GM18520 (cell line): ENCODE measurements around the gene WFDC5.

ENCODE experiments used
- ATAC-seq: cut with Tn5 transposase; IDR thresholded peaks from one replicate; pipeline ENCODE4 v1.9.1; 2021; ENCODE audit not compliant: unreplicated experiment

WFDC5 gene

GRCh38 chr20:45115829-45116228, 855 bp upstream of the WFDC5 start:
- ATAC-seq, result no peak

DNA sequence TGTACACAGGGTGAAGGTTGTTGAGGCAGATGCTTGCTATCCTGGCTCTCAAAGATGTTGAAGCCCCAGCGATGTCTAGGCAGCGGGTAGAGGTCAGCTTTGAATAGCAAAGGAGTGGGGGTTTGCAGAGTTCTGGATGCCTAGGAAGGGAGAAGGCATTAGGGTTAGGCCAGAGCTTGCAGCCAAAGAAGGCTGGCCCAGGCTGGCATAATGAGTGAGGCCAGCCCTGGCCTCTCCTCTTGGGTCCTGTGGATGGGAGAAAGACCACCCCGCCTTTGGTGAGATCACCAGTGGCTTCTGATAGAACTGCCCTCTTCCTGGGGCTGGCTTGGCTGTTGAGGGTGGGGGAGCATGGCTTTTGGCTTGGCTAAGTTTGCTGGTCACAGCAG, 406 bp upstream of the WFDC5 start:
- no peak for ATAC-seq

DNA sequence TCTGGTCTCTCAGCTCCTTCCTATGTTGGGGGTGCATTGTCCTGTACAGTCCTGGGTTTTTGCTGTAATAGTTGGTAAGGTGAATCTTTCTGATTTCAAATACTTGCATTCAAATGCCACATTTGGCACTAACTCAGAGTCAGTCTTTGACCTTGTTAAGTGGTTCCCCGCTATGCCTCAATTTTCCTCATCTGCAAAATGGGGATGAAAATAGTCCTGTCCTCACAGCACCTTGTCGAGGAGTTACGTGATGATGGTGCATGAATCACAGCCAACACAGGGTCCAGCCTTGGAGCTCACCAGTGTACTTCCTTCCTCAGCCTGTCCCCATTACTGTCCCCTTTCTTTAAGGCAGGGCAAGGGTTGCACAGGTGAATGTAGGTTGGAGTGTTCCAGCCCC, 1.1 kb downstream of the WFDC5 start:
- no peak for ATAC-seq

- no peak for ATAC-seq
Observed at GRCh38 chr20:45112754-45113153, 2.2 kb downstream of the WFDC5 start.

DNA sequence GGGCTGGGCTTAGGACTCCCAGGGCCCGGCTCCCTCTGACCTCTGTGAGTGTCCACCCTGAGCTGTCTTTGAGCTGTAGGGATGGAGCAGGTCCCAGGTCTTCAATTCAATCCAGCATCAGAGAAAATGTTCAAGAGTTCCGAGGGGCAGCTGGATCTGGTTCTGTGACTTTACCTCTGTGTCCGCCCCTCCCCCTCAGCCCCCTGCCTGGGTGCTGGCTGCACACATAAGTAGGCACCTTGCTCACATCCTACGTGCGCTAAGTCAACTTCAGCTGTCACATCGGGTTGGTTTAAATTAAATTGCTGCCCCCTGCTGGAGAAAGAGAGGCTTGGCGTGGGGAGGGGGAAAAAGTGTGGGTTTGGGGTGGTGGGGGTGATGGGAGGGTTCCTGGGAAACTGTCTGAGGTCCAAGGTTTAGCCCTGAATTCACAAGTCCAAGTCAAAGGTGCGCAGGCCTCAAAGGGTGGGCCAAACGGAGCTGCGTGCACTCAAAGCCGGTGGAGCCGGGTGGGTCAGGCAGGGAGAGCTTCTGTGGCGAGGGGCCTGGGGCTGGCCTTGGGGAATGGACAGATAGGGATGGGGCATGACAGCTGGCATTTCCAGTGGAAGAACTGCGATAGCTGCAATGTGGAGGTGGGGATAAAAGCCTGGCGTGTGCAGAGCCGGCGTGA, 3.0 kb downstream of the WFDC5 start:
- ATAC-seq, result no peak

DNA sequence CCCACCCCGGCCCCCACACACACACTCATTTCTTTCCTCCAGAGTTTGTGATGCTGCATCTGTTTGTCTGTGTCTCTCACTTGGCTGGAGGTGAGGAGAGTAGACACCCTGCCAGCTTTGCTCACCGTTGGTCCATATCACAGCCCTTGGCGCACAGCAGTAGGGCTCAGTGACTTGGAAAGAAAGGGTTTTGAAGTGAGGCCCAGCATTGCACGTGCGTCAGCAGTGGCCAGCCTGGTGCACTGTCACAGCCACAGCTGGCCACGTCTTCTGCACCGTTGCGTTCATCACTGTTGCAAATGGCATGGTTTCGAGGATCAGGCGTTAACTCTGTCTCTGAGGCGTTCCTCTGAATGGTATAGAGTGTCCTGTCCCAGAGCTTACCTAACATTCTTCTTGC, 3.7 kb downstream of the WFDC5 start:
- ATAC-seq, result no peak

GRCh38 chr20:45110301-45110700, 4.7 kb downstream of the WFDC5 start:
- no peak for ATAC-seq

DNA sequence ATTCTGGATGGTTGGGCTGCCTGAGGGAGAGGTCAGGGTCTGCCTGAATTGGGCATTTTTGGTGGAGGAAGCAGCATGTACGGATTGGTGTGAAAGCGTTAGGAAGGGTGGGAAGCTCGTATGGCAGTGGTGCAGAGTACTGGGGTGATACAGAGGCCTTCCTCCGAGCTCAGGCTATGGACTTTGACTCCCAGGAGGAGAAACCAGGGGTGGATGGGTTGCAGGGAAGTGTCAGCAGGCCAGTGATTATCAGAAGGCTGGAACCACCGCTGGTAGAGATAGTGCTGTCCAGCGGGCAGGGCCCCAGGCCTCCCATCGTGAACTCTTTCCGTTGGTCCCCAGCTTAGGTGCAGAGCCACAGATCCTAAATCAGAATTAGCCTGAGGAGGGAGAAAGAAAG, 5.3 kb downstream of the WFDC5 start:
- no peak for ATAC-seq

DNA sequence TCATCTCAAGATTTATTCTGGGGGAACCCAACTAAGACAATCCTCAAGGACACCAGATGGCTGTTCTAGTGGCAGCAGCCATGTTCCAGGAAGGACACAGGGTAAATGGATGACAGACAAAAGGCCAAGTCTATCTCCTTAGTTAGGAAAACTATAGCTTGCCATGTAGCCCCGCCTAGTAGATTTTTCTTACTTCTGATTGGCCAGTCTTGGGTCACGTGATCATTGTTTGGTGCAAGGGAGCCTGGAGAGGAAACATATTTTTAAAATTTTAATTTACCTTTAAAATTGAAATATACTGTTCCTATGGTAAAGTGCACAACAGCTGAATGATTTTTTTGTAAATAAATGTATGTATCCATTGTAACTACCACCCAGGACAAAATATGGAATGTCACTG, 9.7 kb downstream of the WFDC5 start:
- ATAC-seq, result no peak

- no peak for ATAC-seq
Observed at GRCh38 chr20:45104786-45105185, 10.2 kb downstream of the WFDC5 start.

DNA sequence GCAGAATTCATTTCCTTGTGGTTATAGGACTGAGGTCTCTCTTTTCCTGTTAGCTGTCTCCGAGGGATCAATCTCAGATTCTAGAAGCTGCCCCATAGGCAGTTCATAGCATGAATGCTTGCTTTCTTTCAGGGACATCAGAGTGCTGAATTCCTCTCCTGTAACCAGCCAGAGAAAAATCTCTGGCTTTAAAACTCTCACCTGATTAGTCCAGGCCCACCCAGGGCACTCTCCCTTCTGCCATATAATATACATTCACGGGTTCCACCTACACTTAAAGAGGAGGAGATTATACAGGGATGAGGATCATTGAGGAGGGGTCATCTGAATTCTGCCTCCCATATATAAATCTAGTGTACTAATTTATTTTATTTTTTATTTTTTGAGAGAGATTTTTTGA, 11.9 kb downstream of the WFDC5 start:
- ATAC-seq, result no peak

- no peak for ATAC-seq
Observed at GRCh38 chr20:45101333-45101850, 13.6 kb downstream of the WFDC5 start.

DNA sequence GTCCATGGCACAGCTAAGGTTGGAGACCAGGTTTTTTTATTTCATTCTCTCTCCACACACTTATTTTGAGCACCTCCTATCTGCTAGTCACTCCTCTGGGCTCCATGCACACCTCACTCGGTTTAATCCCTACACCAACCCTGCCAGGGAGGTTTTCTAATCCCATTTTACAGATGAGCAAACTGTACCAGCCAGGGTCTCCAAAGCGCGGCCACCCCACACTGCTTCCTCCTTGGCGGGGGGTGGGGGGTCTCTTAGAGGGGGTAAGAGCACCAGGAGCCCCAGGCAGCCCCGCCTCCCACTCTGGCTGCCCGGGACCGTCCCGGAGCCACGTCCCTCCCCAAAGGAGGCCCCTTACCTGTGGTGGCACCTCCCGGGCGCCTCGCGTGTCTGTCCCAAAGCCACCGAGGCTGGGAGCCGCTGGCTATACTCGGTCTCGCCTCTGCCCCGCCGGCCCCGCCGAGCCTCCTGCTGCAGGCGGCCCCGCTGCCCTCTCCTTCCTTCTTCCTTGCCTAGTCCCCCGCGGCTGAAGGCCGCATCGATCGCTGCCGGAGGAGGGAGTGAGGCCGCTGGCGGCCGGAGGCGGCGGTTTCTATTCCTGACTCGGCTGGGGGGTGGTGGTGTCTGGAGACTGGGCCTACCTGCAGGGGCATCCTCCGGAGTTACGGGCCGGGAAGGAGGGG, 14.3 kb downstream of the WFDC5 start, which contains the start of gene KCNS1:
KCNS1 (minus strand) TSS at position 565 of the 683 bp plus-strand sequence. CDS start 1,891 bp downstream, outside the sequence.
- no peak for ATAC-seq

DNA sequence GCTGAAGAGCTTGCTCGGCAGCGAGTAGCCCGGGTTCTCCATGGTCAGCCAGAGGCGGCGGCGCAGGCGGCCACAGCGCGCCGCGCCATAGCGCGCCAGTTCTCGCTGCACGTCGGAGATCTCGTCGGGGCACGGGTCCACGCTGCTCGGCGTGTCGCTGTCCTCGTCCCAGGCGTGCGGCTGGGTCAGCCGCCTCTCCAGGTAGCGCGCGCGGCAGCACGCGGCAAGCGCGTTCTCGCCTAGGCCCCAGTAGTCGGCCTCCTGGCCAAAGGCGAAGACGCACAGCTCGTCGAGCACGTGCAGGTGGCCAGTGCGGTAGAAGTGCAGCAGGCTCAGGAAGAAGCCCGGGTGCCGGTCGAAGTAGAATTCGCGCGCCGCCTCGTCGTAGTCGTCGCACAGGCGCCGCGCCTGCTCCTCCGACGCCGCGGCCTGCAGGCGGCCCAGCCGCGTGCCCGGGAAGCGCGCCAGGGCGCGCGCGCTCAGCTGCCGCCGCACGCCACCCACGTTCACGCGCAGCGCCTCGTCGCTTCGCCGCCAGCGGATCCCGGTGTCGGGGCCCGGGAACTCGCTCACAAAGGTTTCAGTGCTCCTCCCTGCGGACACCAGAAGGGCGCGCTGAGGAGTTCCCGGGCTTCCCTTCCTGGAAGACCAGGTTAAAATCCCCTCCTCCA, 16.7 kb downstream of the WFDC5 start:
- no peak for ATAC-seq

DNA sequence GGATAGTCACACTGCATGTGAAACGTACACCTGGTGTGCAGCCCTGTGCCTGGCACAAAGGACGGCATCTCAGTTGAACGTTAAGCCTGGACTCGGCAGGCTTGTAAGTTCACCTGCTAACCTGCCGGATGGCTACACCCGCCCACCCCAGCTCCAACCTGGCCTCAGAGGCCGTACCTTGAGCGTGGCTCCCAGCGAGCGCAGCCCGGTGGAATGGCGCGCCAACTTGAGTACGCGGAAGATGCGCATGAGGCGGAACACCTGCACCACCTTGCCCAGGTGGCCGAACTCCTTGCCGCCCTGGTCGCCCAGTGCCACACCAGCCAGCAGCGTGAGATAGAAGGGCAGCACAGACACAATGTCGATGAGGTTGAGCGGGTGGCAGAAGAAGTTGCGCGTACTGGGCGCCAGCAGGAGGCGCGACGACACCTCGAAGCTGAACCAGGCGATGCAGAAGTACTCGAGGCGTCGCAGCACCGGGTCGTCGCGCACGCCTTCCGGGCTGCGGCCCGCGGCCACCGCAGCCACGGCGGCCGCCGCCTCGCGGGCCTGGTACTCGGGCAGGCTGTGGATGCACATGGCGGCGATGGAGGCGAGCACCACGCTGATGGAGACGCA, 17.4 kb downstream of the WFDC5 start:
- ATAC-seq, result no peak

- ATAC-seq, result no peak
Observed at GRCh38 chr20:45096781-45097180, 18.2 kb downstream of the WFDC5 start.

DNA sequence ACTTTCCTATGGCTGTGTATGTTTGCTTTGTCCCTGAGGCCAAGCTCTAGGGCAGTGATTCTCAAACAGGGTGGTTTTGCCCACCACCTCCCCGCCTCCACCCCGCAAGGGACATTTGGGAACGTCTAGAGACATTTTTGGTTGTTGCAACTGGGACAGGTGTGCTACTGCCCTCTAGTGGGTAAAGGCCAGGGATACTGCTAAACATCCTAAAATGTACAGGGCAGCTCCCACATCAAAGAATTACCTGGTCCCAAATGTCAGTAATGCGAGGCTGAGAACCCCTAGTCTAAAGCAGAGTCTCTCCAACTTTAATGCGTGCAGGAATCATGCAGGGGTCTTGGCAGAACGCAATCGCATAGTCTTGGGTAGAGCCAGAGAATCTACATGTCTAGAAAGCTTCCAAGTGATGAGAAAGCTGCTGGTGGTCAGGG, 19.2 kb downstream of the WFDC5 start:
- no peak for ATAC-seq

DNA sequence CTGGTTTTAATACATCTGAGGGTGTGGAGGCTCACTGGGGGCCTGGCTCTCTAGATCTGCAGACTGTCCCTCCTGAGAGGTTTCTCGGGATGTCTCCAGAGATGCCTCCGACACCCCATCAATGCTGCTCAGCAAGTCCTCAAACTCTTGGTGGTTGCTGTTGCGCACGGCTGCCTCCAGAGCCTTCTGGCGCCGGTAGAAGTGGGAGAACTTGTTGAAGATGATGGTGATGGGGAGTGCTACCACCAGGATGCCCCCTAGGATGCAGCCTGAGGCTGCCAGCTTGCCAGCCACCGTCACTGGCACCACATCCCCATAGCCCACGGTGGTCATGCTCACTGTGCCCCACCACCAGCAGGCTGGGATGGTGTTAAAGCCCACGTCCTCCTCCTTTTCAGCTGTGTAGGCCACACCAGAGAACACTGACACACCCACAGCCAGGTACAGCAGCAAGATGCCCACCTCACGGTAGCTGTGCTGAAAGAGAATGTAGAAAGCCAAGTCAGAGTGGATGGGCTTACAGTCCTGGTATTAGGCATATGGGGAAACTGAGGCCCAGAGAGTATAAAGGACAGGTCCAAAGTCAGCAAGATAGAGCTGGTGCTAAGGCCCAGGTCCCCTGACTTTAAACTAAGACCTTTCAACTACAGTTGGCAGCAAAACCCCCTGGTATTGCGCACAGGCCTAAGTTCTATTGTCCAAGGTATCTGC, 20.0 kb downstream of the WFDC5 start:
- no peak for ATAC-seq

DNA sequence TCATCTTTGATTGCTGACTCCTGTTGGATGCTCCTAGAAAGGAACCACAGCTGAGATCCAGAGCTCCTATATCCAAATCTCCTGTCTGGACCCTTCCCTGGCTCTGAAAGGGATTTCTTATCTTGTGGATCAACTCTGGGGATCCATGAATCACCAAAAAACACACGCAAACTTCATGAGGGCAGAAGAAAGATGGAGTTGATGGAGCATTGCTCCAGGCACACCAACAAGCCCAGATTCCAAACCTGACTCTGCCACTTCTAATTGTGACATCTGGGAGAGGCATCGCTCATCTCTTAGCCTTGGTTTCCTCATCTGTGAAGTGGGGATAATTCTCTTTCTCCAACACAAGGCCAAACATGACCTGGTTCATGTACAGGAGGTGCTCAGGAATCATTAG, 20.8 kb downstream of the WFDC5 start:
- ATAC-seq, result no peak

- no peak for ATAC-seq
Observed at GRCh38 chr20:45092898-45093297, 22.1 kb downstream of the WFDC5 start.

DNA sequence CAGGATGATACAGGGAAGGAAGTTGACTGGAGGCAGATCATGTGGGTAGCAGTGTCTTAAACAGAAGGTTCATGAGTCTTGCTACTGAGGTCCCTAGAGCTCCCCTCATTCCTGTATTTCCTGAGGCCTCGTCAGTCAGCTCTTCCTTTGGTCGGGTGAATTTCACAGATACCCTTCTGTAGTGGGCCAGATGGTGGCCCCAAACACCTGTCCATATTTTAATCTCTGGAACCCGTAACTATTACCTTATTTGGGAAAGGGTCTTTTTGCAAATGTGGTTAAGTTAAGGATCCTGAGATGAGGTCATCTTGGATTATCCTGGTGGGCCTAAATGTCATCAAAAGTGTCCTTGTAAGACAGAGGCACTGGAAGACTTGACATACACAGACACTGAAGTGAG, 23.6 kb downstream of the WFDC5 start:
- no peak for ATAC-seq
